ENCODE data around the gene LRRIQ1.

DNA sequence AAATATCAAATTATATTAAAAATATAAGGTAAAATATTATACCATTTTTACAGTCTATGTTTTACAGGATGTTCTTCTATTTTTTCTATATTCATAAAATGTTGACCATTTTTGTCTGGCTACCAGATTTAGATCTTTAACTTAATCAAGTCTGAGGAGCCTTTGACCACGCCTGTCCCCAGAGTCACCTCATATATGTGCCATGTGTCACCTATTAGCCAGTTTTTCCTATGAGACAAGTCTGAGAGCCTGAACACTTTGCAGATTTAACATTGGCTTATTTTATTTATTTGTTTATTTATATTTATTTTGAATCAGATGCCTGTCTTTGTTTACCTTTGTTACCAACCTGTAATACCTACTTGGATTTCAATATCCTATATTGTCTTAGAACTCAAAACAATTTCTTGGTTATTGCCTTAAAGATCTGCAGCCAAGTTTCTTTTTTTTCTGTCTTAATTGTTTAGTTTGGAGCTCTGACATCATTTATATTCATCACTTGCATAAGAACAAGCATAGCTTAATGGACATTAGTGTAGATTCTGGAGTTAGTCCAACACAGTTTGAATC is 127.7 kb downstream of the LRRIQ1 start:
- TF ChIP-seq, protein P1, sequence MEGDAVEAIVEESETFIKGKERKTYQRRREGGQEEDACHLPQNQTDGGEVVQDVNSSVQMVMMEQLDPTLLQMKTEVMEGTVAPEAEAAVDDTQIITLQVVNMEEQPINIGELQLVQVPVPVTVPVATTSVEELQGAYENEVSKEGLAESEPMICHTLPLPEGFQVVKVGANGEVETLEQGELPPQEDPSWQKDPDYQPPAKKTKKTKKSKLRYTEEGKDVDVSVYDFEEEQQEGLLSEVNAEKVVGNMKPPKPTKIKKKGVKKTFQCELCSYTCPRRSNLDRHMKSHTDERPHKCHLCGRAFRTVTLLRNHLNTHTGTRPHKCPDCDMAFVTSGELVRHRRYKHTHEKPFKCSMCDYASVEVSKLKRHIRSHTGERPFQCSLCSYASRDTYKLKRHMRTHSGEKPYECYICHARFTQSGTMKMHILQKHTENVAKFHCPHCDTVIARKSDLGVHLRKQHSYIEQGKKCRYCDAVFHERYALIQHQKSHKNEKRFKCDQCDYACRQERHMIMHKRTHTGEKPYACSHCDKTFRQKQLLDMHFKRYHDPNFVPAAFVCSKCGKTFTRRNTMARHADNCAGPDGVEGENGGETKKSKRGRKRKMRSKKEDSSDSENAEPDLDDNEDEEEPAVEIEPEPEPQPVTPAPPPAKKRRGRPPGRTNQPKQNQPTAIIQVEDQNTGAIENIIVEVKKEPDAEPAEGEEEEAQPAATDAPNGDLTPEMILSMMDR (IDR thresholded peaks at IDR 0.05; ENCODE audit: insufficient read depth, low read length, poor library complexity, severe bottlenecking), result no peak
- TF ChIP-seq EZH2phosphoT487 (conservative IDR thresholded peaks at IDR 0.05; ENCODE audit: low read length), result no peak

Data from SU-DHL-6 (cell line).